ENCODE measurements around the gene FAM131B.

The FAM131B gene

DNA sequence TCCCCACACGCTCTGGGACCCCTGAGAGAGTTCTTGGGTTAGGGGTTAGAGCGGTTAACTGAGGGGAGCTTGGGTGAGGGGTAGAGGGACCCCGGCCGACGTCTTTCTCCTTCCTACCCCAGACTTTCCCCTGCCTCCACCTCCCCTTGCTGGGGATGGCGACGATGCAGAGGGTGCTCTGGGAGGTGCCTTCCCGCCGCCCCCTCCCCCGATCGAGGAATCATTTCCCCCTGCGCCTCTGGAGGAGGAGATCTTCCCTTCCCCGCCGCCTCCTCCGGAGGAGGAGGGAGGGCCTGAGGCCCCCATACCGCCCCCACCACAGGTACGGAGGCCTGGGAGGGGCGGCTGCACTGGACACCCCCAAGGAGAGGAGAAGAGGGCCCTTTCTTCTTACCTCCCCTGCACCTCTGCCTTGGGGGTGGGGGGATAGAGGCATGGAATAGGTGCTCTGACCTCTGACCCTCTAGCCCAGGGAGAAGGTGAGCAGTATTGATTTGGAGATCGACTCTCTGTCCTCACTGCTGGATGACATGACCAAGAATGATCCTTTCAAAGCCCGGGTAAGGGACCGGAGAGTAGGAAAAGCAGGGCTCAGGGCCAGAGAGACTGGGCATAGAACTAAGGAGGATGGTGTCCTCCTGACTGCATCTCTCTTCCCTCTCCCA lies 19.7 kb upstream of the FAM131B start:
- no peak for DNase-seq

- DNase-seq, result peak; percentile 80
Measured at GRCh38 chr7:143381427-143382125, 19.1 kb upstream of the FAM131B start.

DNA sequence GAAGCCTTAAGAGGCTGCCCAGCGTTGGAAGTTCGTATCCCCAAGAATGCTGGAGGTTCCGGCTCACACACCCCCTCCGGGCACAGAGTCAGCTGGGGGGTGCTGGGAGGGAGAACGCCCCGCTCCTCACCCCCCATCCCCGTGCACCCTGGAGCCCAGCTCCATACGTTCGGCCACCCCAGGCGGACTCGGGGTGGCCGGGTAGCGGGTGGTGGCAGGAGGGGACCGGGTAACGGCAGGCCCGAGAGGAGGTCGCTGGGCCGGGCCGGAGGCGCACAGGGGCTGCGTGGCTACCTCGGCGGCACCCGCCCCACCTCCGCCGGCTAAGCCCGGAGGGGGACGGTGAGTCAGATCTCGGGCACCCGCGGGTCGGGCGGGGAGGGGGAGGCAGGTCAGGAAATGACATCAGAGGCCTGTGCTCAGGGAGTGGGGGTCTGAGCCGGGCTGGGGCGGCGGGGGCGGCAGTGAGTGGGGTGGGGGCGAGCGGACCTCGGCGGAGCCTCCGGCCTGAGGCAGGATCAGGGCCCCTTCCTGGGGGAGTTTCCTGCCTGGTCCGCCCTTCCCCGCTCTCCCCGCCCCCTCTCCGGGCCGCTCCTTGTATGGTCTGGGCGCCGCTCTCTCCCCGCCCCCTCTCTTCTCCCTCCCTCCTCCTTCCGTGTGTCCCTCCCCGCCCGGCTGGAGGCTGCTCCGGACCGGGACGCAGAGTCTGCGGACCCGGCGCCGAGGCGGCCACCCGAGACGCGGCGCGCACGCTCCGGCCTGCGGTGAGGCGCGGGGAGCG lies 18.3 kb upstream of the FAM131B start, which contains the start of gene ZYX:
Gene ZYX (plus strand): TSS at position 700 of the 781 bp plus-strand sequence. CDS start 227 bp downstream, outside the sequence.
- peak; percentile 93 for DNase-seq

DNA sequence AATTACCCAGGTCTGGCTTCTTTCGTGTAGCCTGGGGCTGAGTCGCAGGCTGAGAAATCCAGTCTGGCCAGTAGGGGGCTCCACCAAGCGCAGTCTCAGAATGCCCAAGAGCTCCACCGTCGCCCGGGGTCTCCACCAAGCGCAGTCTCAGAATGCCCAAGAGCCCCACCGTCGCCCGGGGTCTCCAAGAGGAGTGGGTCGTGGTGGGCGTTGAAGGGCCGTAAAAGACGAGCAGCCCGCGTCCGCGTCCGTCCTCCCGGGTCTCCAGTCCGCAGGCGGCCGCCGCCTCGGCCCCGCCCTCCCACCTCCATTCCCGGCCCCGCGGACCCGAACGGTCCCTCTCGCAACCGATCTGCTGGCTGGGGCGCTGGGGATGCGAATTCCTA lies 17.7 kb upstream of the FAM131B start:
- DNase-seq, result peak; percentile 73

DNA sequence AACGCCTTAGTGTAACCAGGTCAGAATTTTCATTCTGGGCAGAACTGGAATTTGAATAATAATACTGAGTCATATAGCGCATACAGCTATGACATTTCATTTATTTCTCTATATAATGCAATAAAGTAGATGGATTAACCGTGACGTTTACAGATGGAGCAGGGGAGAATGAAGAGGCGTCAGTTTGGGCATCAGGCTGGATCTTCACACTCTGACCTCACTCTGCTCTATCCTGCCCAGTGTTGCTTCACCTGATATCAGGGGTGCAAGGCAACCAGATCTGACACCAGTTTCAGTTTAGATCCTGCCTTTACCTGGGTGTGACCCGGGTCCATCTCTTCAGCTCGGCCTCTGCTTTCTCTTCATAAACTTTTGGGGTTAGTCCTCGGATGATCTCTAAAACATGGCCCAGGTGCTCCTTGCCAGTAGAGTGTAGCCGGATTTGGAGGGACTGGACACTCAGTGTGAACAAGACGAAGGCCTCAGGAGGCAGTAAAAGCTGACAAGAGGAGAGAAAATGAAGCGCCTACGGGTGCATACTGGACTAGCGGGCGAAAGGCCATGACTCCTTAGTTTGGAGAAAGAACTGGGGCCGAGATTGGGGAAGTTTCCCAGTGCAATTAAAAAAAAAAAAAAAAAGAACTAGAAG lies 17.2 kb upstream of the FAM131B start:
- no peak for DNase-seq

GRCh38 chr7:143376396-143376795 lies 13.9 kb upstream of the FAM131B start:
- DNase-seq, result no peak

- DNase-seq, result no peak
Measured at GRCh38 chr7:143375298-143376034, 13.0 kb upstream of the FAM131B start.

DNA sequence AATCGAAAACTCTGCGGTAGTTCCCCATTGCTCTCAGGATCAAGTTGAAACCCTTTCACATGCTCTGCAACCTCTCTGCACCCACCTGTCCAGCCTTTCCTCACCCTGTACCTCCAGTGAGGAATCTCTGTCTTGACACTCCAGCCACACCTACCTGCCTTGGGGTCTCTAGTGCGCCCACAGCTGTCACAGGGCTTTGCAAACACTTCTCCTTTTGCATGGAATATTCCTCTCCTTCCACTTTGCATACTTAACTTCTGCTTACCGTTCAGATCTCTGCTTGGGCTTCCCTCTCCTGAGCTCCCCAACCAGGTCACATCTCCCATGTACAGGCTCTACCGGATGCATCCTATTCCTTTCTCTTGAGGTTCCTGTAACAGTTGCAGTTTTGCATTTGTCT lies 12.0 kb upstream of the FAM131B start:
- DNase-seq, result no peak

- DNase-seq, result no peak
Measured at GRCh38 chr7:143373255-143373794, 10.8 kb upstream of the FAM131B start.

GRCh38 chr7:143372070-143372469 lies 9.6 kb upstream of the FAM131B start:
- peak; percentile 74 for DNase-seq

GRCh38 chr7:143369678-143370651 lies 7.5 kb upstream of the FAM131B start:
- DNase-seq, result no peak

DNA sequence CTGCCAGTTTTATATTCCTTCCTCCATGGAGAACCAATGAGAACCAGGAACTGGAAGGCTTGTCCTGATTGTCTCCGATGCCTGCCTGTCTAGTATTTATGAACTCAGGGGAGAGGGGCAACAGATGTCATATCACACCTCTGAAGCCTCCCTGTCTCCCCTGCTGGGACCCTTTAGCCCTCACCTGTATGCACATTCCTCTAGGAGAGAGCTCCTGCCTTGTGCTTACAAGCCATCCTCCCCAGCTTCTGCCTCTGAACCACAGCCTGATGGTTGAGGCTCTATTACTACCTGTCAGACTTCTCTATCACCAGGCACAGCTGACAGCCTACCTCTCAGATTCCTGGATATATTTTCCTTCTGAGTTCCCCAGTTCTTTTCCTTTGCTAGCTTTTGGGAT lies 5.9 kb upstream of the FAM131B start:
- no peak for DNase-seq

DNA sequence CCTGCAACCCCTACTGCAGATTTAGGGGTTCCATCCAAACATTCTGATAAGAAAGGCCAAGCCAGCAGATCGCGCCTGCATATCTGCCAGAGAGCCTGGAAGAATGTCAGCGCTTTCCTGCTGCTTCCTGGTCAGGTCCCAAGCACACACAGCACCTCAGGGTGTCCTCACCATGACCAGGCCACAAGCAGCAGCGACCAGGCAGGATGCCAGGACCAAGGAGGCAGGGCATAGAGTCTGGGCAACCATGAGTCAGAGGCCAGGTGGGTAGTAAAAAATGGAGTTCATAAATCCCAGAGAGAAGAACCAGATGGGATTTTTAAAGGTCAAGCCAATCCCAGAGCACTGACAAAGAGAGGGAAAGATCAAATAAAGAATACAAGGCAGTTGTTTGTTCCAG lies 5.5 kb upstream of the FAM131B start:
- no peak for DNase-seq

DNA sequence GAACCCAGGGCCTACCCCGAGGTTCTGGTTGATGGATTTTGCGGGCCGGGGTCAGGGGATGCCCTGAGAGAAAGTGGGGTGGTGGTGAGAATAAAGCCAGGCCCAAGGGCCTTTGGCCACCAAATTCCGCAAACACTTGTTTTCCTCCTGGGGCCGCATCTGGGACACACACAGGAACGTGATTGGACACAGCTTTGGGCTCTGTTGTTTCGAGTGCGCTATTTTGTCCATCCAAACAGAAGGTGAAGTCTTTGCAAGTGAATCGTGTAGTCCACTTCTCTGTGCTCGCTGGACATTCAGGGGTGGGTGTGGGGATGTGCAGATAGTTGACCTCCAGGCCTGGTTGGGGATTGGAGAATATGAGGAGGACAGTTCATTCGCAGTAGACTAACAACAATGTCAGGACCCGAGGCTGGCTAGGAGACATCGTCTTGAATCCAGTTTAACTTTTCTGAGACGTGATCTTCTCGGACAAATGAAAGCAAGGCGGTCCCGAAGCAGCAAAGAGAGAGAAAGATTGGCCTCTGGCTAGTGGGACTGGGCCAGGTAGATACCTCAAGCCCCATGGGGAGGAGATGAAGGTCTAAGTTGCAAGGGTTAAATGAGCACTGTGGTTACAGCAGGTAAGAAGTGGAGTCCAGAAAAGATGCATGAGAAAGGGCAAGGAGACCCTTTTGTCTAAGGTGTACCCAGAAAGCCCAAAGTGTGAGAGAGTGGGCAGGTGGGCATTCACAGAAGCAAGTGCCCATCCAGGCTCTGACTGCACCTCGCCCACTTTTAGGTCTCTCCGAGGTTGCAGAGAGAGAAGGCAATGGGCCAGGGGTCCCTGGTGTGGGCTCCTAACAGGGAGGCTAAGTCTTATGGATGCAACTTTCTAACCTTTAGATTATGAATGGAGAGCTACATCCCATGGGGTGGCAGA lies 764 bp upstream of the FAM131B start:
- DNase-seq, result no peak

DNA sequence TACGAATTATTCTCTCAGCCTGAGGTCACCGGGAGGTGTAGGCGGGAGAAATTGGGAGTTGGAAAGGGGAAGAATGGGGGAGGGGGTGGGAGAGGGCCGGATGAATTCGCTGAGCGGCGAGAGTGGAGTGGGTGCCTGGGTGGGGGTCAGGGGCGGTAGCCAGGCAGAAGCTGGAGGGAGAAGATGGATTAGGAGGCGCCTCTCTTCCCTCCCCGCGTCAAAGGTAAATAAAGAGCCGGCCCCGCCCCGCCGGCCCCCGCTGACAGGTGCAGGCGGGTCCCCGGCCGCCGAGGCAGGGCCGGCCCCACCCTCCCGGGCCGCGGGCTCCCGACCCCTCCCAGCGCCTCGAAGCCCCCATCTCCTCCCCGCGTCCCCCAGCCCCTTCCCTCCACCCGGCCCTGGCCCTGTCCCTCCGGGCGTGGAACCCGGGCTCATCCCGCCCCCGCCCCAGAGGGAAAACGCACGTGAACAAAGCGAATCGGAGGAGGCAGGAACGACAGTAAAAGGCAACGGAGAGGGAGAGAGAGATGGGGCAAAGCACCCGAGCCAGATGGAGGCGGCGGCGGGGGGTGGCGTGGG lies 872 bp downstream of the FAM131B start:
- no peak for DNase-seq

DNA sequence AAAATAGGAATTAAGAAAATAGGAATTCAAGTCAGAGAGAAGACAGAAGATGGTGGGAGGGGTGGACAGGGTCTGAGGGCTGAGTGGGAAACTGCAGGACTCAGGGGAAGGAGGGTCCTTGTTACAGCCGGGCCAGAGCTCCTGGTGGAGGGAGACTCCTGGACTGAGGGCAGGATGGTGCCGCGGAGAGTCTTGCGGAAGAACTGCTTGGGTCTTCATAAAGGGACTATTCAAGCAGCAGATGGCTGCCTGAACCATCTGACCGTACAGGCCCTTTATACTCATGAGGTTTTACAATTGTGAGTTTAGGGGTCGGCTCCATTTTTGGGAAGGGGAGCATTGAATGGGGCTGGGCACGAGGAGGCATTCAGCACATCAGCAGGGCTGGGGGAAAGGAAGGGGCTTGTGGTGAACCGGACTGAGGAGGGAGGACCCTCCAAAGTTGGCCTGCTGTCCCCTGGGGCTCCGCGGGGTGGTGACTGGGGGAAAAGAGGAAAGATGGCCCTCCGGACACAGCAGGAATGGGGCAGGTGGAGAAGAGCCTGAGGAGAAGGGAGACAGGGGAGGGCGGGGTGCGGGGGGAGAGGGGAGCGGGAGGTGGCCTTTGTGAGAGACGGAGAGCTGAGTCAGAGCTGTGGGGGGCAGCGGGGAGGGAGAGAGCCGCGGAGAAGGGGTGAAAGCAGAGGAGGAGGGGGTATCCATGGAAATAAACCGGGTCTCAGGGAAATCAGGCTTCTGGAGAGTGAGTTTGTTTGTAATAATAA lies 1.5 kb downstream of the FAM131B start:
- DNase-seq, result no peak

GRCh38 chr7:143359771-143360353 lies 2.7 kb downstream of the FAM131B start:
- DNase-seq, result no peak

GRCh38 chr7:143358626-143359025 lies 3.9 kb downstream of the FAM131B start:
- DNase-seq, result no peak

Data from NCI-H226 (cell line).